Neural progenitor cell (in vitro differentiated cells): Measurements from ENCODE around the gene MTX1. TPM values are rescaled to one million over a fixed set of nuclear protein-coding genes. Genes with fewer than 3 reads are reported as not detected.

Experiments used
- DNase-seq: peaks from one replicate; pipeline ENCODE4 v3.0.0-alpha.2; 2016; ENCODE audit warnings: low spot score
- H2AFZ ChIP-seq: fragments of 200-600 bp; sonication (generic); replicated peaks from 2 replicates; pipeline ENCODE4 v1.6.1; 2016; ENCODE audit warnings: antibody characterized with exemption
- H3F3A ChIP-seq: fragments of 200-600 bp; sonication (generic); 2 replicates; pipeline ENCODE4 v1.6.1; 2016; ENCODE audit warnings: antibody characterized with exemption, low read depth
- H3K27ac ChIP-seq: fragments of 200-600 bp; sonication (generic); 2 replicates; pipeline ENCODE4 v1.5.1; 2016; ENCODE audit warnings: mild to moderate bottlenecking
- H3K27me3 ChIP-seq: fragments of 200-600 bp; sonication (generic); 2 replicates; pipeline ENCODE4 v1.6.1; 2016; ENCODE audit warnings: mild to moderate bottlenecking, moderate library complexity
- H3K36me3 ChIP-seq: fragments of 200-600 bp; sonication (generic); 2 replicates; pipeline ENCODE4 v1.5.1; 2016
- H3K4me1 ChIP-seq: fragments of 200-600 bp; sonication (generic); 2 replicates; pipeline ENCODE4 v1.6.1; 2016; ENCODE audit warnings: mixed run types
- H3K4me2 ChIP-seq: fragments of 200-600 bp; sonication (generic); 2 replicates; pipeline ENCODE4 v1.6.1; 2016
- H3K4me3 ChIP-seq: fragments of 200-600 bp; sonication (generic); 2 replicates; pipeline ENCODE4 v1.5.1; 2016
- H3K79me2 ChIP-seq: fragments of 200-600 bp; sonication (generic); 2 replicates; pipeline ENCODE4 v1.6.1; 2016; ENCODE audit warnings: low read depth
- H3K9ac ChIP-seq: fragments of 200-600 bp; sonication (generic); 2 replicates; pipeline ENCODE4 v1.6.1; 2016
- H3K9me3 ChIP-seq: fragments of 200-600 bp; sonication (generic); 2 replicates; pipeline ENCODE4 v1.5.1; 2016; ENCODE audit warnings: low read depth
- H4K20me1 ChIP-seq: fragments of 200-600 bp; sonication (generic); 2 replicates; pipeline ENCODE4 v1.6.1; 2016; ENCODE audit warnings: low read depth
- H3K27ac Mint-ChIP-seq: 3 replicates; pipeline ENCODE4 v1.8.0; 2021; ENCODE audit warnings: mixed read lengths
- H3K27me3 Mint-ChIP-seq: 2 replicates; pipeline ENCODE4 v1.8.0; 2022; ENCODE audit warnings: low read depth, mild to moderate bottlenecking, inconsistent platforms, moderate library complexity, mixed read lengths; ENCODE audit not compliant: insufficient read depth
- H3K36me3 Mint-ChIP-seq: 3 replicates; pipeline ENCODE4 v1.8.0; 2021; ENCODE audit warnings: mixed read lengths
- H3K4me1 Mint-ChIP-seq: 3 replicates; pipeline ENCODE4 v1.8.0; 2021; ENCODE audit warnings: mixed read lengths
- H3K4me3 Mint-ChIP-seq: 3 replicates; pipeline ENCODE4 v1.8.0; 2021; ENCODE audit warnings: mild to moderate bottlenecking, moderate library complexity, mixed read lengths
- H3K9me3 Mint-ChIP-seq: 3 replicates; pipeline ENCODE4 v1.8.0; 2020; ENCODE audit warnings: mixed read lengths
- EZH2 ChIP-seq: fragments of 200-600 bp; sonication (generic); IDR thresholded peaks from 2 replicates; pipeline ENCODE4 v1.6.1; 2017; ENCODE audit warnings: antibody characterized with exemption, mild to moderate bottlenecking, moderate library complexity
- EZH2phosphoT487 ChIP-seq: fragments of 200-600 bp; sonication (generic); IDR thresholded peaks from 2 replicates; pipeline ENCODE4 v1.6.1; 2017; ENCODE audit warnings: antibody characterized with exemption
- total RNA-seq: library from RNA; depleted of rRNA; stranded (reverse); fragments of >200 nt; gene quantifications from 2 replicates; pipeline ENCODE4 v1.2.3, GENCODE V29; 2015; ENCODE audit warnings: low replicate concordance
- TF ChIP-seq, protein P1 (sequence below): fragments of 200-600 bp; sonication (generic); IDR thresholded peaks from 2 replicates; pipeline ENCODE4 v1.5.1; 2017; ENCODE audit warnings: antibody characterized with exemption, mild to moderate bottlenecking

MTX1 gene
- total RNA-seq, 1 donor from 2014 or later: 25.6 TPM

DNA sequence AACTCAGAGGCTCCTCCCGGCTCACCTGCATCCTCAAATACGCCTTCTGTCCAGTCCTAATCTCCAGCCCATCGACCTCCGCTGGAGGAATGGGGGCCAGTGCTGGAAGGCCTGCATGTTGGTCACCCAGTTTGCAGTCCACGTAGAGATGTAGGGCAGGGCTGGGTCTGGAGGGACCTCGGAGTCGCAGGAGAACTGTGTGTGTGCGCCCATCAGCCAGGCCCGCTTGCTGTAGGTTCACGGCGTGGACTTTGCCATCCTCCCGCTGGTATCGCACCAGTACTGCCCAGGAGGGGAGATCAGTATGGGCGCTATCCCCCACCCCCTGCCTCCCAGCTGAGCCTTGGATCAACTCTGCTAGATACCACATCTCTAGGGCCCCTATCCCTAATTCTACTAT, 3.5 kb upstream of the MTX1 start:
- Histone ChIP-seq H3K4me1 (peaks cover 22% of the 10 kb centered on the region), H2AFZ (no peak overlapping the region), H4K20me1 (peaks cover 43% of the 10 kb centered on the region), H3K27me3 (no peaks in the 10 kb centered on the region), H3K36me3 (no peaks in the 10 kb centered on the region), H3F3A (peaks cover 93% of the 10 kb centered on the region), H3K79me2 (peaks cover 5% of the 10 kb centered on the region), H3K4me3 (no peak overlapping the region), H3K9me3 (no peaks in the 10 kb centered on the region), H3K9ac (no peak overlapping the region), H3K27ac (peak overlapping the region; percentile 32), H3K4me2 (no peak overlapping the region)
- peaks cover 29% of the 10 kb centered on the region for H3K36me3 Mint-ChIP-seq
- no peak overlapping the region for H3K27ac Mint-ChIP-seq
- peaks cover 56% of the 10 kb centered on the region for H3K4me1 Mint-ChIP-seq
- H3K27me3 Mint-ChIP-seq: peaks cover 35% of the 10 kb centered on the region
- TF ChIP-seq EZH2 (no peak), EZH2phosphoT487 (no peak)
- TF ChIP-seq, protein P1, sequence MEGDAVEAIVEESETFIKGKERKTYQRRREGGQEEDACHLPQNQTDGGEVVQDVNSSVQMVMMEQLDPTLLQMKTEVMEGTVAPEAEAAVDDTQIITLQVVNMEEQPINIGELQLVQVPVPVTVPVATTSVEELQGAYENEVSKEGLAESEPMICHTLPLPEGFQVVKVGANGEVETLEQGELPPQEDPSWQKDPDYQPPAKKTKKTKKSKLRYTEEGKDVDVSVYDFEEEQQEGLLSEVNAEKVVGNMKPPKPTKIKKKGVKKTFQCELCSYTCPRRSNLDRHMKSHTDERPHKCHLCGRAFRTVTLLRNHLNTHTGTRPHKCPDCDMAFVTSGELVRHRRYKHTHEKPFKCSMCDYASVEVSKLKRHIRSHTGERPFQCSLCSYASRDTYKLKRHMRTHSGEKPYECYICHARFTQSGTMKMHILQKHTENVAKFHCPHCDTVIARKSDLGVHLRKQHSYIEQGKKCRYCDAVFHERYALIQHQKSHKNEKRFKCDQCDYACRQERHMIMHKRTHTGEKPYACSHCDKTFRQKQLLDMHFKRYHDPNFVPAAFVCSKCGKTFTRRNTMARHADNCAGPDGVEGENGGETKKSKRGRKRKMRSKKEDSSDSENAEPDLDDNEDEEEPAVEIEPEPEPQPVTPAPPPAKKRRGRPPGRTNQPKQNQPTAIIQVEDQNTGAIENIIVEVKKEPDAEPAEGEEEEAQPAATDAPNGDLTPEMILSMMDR: no peak
- H3K9me3 Mint-ChIP-seq: no peaks in the 10 kb centered on the region
- DNase-seq: no peak
- peak overlapping the region; percentile 67 for H3K4me3 Mint-ChIP-seq

DNA sequence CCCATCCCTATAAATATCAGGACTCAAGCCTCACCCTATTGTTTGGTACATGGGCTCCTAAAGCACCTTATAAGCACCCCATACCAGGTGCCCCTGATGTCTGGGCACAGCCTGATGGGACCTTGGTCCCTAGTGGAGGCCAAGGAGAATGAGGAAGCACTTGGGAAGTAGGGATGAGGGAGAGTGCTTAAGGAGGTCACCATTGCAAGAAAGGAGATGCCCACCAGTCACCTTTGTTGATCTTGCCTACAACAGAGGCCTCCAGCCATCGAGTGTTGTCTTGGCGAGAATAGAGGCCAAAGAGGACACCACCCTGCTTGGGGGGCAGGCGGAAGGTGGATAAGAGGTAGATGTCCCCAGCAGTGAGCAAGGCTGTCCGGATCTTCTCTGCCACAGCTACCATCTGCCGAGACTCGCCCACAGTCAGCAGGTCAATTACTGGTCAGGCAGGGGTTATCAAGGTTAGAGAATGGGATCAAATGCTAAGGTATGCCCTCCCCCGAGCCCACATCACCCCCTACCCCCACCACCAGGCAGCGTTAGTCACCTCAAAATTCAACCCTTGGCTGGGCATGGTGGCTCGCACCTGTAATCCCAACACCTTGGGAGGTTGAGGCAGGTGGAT, 2.4 kb upstream of the MTX1 start:
- peak overlapping the region; percentile 96 for H3K4me2 ChIP-seq
- Mint-ChIP-seq H3K27me3 (peaks cover 41% of the 10 kb centered on the region), H3K36me3 (peaks cover 18% of the 10 kb centered on the region), H3K4me1 (peaks cover 51% of the 10 kb centered on the region), H3K9me3 (no peaks in the 10 kb centered on the region), H3K27ac (peak overlapping the region; percentile 17), H3K4me3 (peak overlapping the region; percentile 88)
- H3K79me2 ChIP-seq: peaks cover 8% of the 10 kb centered on the region
- no peak overlapping the region for H3K27ac ChIP-seq
- H3K9ac ChIP-seq: no peak overlapping the region
- peaks cover 85% of the 10 kb centered on the region for H3F3A ChIP-seq
- TF ChIP-seq EZH2phosphoT487 (no peak), EZH2 (no peak)
- TF ChIP-seq, protein P1: no peak
- no peak overlapping the region for H2AFZ ChIP-seq
- no peaks in the 10 kb centered on the region for H3K9me3 ChIP-seq
- peaks cover 24% of the 10 kb centered on the region for H3K4me1 ChIP-seq
- no peak for DNase-seq
- H3K27me3 ChIP-seq: no peaks in the 10 kb centered on the region
- H3K36me3 ChIP-seq: no peaks in the 10 kb centered on the region
- H4K20me1 ChIP-seq: peaks cover 32% of the 10 kb centered on the region
- H3K4me3 ChIP-seq: peak overlapping the region; percentile 86

DNA sequence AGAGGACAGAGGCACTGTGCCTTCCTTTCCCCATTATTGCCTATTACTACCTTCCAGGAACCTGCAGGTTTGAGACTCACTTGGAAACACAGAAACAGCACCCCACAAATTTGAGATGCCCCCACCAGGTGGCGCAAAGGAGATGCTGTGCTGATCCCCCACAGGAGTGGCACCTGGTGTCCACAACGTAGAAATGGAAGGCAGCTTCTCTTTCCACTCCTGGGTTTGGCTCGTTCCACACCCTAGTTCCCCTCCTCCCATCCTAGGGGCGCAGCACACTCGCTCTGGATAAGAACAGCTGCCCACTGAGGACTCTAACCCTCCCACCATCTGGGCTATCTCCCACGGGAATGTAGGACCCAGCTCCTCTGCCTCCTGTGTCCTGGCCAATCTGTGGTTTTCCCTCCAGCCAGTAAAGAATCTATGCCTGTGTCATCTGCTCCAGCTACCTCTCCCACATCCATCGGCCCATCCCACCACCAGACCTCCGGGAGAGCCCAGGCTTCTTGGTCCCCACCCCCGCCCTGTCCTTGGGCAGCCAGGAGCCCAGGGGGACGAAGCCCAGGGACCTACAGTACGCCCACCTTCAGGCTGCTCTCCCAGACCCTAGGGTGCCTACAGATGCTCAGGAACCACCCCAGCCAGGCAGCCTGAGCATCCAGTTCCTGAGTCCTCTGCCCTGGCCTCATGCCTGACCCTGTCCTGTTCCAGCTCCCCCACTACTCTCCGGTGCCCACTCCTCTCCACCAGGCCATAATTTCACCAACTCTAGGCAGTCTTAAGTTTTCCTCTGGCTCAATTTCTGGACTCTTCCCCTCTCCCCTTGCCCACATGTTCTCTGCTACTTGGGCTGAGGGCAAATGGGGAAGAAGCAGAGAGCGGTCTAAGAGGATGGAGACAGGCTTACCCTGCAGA, 1.3 kb upstream of the MTX1 start:
- Histone ChIP-seq H3K4me1 (peaks cover 24% of the 10 kb centered on the region), H3K9ac (peak overlapping the region; percentile 64), H3K36me3 (no peaks in the 10 kb centered on the region), H2AFZ (no peak overlapping the region), H4K20me1 (peaks cover 23% of the 10 kb centered on the region), H3K4me3 (peak overlapping the region; percentile 86), H3K27ac (peak overlapping the region; percentile 92), H3F3A (peaks cover 78% of the 10 kb centered on the region), H3K27me3 (no peaks in the 10 kb centered on the region), H3K79me2 (peaks cover 8% of the 10 kb centered on the region), H3K9me3 (no peaks in the 10 kb centered on the region), H3K4me2 (peak overlapping the region; percentile 96)
- Mint-ChIP-seq H3K27ac (peak overlapping the region; percentile 97), H3K4me1 (peaks cover 47% of the 10 kb centered on the region), H3K9me3 (no peaks in the 10 kb centered on the region), H3K4me3 (peak overlapping the region; percentile 88), H3K36me3 (peaks cover 11% of the 10 kb centered on the region), H3K27me3 (peaks cover 38% of the 10 kb centered on the region)
- TF ChIP-seq, protein P1: peak; percentile 80
- TF ChIP-seq EZH2phosphoT487 (no peak), EZH2 (no peak)
- DNase-seq: peak; percentile 84
